ENCODE results near the gene WDR86.

WDR86 gene

DNA sequence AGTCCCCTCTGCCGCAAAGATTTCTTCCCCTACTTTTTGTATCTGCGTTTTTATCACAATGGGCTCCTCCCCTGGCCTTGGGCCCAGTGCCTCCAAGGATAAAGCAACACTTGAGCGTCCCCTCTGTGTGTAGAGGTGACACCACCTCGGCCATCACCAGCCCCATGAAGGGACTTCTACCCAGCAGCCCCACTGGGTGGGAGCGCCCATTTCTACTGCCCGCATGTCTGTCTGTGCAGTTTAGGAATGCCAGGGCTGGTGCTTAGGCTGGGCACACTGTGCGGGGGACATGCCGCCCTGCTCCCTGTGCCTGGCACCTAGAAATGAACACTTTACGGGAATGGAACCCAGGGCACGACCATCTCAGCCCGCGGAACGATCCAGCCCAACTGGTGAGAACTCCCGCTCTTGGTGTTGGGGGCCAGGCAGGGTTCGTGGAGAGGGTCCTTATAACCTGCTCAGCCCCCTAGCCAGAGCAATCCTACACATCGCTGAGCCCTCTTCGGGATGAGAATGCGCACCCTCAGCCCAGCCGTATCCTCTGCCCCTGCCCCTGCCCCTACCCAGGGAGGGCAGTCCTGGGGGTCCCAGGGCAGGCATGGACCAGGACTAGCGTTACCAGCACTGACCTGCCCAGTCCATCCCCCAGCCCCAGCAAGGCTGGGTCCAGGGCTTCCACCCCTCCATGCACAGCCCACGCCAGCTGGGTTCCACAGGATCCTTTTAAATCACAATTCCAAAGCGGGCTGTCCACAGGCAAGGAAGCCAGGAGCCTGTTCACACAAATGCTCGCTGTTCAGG, 17.3 kb upstream of the WDR86 start:
- Histone ChIP-seq H3K9ac (ENCODE audit: insufficient read length) (no peak overlapping the region), H3K27ac (no peak overlapping the region), H3K9me3 (ENCODE audit: low read depth, low read length) (no peaks in the 10 kb centered on the region), H3K36me3 (ENCODE audit: insufficient read depth, low read length) (no peaks in the 10 kb centered on the region), H3K4me3 (no peak overlapping the region)
- TF ChIP-seq POLR2AphosphoS5 (IDR thresholded peaks at IDR 0.05; ENCODE audit: borderline replicate concordance, low read depth, low read length), result no peak
- no peak for TF ChIP-seq EZH2 (IDR thresholded peaks at IDR 0.05)
- no peak for TF ChIP-seq FOXP2 (optimal IDR thresholded peaks at IDR 0.05; ENCODE audit: control extremely low read depth, extremely low read length, insufficient read depth)
- DNase-seq (ENCODE audit: low read depth, low spot score), result no peak

DNA sequence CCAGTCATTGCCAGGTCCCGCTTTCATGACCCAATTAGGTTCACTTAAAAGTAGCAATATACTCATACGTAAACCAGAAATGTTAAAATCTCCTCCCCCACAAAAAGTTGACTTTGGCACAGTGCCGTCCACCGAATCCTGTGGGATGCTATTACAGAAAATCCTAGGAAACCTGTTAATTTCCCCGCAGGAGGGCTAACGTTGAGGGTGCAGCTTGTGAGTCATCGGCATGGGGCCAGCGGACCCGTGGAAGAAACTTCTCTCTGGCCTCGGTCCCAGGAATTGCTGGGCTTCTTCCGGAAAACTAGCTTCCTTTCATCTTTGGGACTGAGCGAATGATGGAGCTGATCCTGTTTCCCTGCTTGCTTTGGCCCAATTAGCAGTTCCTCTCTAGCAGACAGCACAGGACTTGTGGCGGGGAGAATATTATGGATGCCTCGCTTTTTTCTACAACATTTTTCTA, 16.6 kb upstream of the WDR86 start:
- H3K9ac ChIP-seq (ENCODE audit: insufficient read length), result no peak overlapping the region
- H3K9me3 ChIP-seq (ENCODE audit: low read depth, low read length), result no peaks in the 10 kb centered on the region
- H3K27ac ChIP-seq, result no peak overlapping the region
- no peak overlapping the region for H3K4me3 ChIP-seq
- TF ChIP-seq POLR2AphosphoS5 (IDR thresholded peaks at IDR 0.05; ENCODE audit: borderline replicate concordance, low read depth, low read length), result no peak
- TF ChIP-seq EZH2 (IDR thresholded peaks at IDR 0.05), result no peak
- no peak for TF ChIP-seq FOXP2 (optimal IDR thresholded peaks at IDR 0.05; ENCODE audit: control extremely low read depth, extremely low read length, insufficient read depth)
- no peaks in the 10 kb centered on the region for H3K36me3 ChIP-seq (ENCODE audit: insufficient read depth, low read length)
- DNase-seq (ENCODE audit: low read depth, low spot score), result no peak

DNA sequence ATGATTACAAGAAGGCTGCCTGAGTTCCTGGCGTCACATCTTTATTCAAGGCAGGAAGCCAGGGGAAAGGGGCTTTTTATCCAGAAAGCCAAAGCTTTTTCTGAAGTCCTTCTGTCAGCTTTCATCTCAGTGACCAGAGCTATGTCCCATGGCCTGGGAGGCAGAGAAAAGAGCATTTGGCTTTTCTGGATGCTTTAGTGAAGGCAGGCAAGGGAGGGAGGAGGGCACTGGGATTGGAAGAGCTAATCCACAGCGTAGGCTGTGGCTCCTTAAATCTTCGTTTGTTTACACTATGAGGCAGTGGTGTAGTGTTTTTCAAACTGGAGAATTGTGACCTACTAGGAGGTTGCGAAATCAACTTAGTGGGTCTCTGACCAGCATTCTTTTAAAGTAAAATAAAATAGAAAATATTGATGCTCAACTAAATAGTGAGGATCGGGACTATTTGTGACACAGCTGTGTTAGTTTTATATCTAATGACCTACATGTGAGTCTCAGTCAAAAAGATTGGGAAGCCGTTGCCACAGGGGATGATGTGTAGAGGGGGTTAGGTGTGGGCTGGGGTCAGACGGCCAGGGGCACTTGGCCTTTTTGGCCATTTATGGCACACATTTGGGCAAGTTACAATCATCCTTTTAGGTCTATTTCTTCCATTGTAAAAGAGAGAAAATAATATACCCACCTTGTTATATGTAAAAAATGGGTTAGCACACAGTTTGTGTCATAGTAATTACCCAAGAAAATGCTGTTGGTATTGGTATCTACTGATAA, 16.0 kb upstream of the WDR86 start:
- Histone ChIP-seq H3K4me3 (no peak overlapping the region), H3K9ac (ENCODE audit: insufficient read length) (no peak overlapping the region), H3K36me3 (ENCODE audit: insufficient read depth, low read length) (no peaks in the 10 kb centered on the region), H3K27ac (no peak overlapping the region), H3K9me3 (ENCODE audit: low read depth, low read length) (no peaks in the 10 kb centered on the region)
- no peak for TF ChIP-seq POLR2AphosphoS5 (IDR thresholded peaks at IDR 0.05; ENCODE audit: borderline replicate concordance, low read depth, low read length)
- no peak for TF ChIP-seq FOXP2 (optimal IDR thresholded peaks at IDR 0.05; ENCODE audit: control extremely low read depth, extremely low read length, insufficient read depth)
- no peak for TF ChIP-seq EZH2 (IDR thresholded peaks at IDR 0.05)
- DNase-seq (ENCODE audit: low read depth, low spot score), result no peak

DNA sequence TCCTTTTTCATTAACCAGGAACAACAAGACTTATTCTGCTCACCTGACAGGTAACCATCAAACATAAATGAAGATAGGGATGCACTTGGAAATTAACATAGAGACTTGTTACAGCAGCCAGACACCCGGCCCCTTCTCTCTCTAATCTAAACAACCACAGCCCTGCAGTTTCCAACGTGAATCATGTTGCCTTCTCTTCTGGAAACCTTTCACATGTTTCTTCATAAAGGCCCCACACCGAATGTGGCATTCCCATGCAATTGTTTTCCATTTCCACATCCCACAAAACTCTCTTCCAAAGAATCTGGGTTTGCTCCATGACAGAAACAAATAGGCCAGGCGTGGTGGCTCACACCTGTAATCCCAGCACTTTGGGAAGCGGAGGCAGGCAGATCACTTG, 15.0 kb upstream of the WDR86 start:
- no peak overlapping the region for H3K9ac ChIP-seq (ENCODE audit: insufficient read length)
- H3K27ac ChIP-seq, result no peak overlapping the region
- H3K36me3 ChIP-seq (ENCODE audit: insufficient read depth, low read length), result no peaks in the 10 kb centered on the region
- DNase-seq (ENCODE audit: low read depth, low spot score), result no peak
- no peak for TF ChIP-seq POLR2AphosphoS5 (IDR thresholded peaks at IDR 0.05; ENCODE audit: borderline replicate concordance, low read depth, low read length)
- no peak for TF ChIP-seq FOXP2 (optimal IDR thresholded peaks at IDR 0.05; ENCODE audit: control extremely low read depth, extremely low read length, insufficient read depth)
- no peak for TF ChIP-seq EZH2 (IDR thresholded peaks at IDR 0.05)
- H3K4me3 ChIP-seq, result no peak overlapping the region
- no peaks in the 10 kb centered on the region for H3K9me3 ChIP-seq (ENCODE audit: low read depth, low read length)

DNA sequence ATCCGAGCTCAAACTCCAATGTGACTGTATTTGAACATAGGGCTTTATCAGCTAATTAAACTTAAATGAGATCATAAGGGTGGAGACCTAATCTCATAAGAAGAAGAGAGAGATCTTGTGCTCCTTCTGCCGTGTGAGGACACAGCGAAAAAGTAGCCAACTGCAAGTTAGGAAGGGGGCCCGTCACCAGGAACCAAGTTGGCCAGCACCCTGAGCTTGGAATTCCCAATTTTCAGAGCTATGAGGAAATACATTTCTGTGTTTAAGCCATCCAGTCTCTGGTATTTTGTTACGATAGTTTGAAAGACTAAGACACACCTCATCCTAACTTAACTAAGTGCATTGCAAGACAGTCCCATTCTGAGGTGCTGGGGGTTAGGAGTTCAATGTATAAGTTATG, 14.1 kb upstream of the WDR86 start:
- no peak for TF ChIP-seq FOXP2 (optimal IDR thresholded peaks at IDR 0.05; ENCODE audit: control extremely low read depth, extremely low read length, insufficient read depth)
- TF ChIP-seq POLR2AphosphoS5 (IDR thresholded peaks at IDR 0.05; ENCODE audit: borderline replicate concordance, low read depth, low read length), result no peak
- no peak for TF ChIP-seq EZH2 (IDR thresholded peaks at IDR 0.05)
- Histone ChIP-seq H3K27ac (no peak overlapping the region), H3K4me3 (no peak overlapping the region), H3K9ac (ENCODE audit: insufficient read length) (no peak overlapping the region), H3K36me3 (ENCODE audit: insufficient read depth, low read length) (no peaks in the 10 kb centered on the region), H3K9me3 (ENCODE audit: low read depth, low read length) (no peaks in the 10 kb centered on the region)
- no peak for DNase-seq (ENCODE audit: low read depth, low spot score)

DNA sequence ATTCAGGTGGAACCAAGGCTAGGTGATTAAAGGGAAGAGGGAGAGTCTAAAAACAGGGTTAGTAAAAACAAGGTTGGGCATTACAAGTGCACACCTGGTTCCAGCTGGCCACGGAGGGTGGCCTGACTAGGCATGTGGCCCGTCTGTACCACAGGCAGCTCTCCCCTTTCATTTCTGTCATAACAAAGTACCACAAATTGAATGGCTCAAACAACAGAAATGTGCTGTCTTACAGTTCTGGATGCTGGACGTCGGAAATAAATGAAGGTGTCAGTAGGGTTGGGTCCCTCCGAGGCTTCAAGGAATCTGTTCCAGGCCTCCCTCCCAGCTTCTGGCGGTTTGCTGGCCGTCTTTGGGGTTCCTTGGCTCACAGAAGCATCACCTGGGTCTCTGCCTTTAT, 13.4 kb upstream of the WDR86 start:
- no peak for TF ChIP-seq POLR2AphosphoS5 (IDR thresholded peaks at IDR 0.05; ENCODE audit: borderline replicate concordance, low read depth, low read length)
- no peak for TF ChIP-seq FOXP2 (optimal IDR thresholded peaks at IDR 0.05; ENCODE audit: control extremely low read depth, extremely low read length, insufficient read depth)
- TF ChIP-seq EZH2 (IDR thresholded peaks at IDR 0.05), result no peak
- Histone ChIP-seq H3K9me3 (ENCODE audit: low read depth, low read length) (no peaks in the 10 kb centered on the region), H3K27ac (no peak overlapping the region), H3K9ac (ENCODE audit: insufficient read length) (no peak overlapping the region), H3K4me3 (no peak overlapping the region), H3K36me3 (ENCODE audit: insufficient read depth, low read length) (no peaks in the 10 kb centered on the region)
- DNase-seq (ENCODE audit: low read depth, low spot score), result no peak

DNA sequence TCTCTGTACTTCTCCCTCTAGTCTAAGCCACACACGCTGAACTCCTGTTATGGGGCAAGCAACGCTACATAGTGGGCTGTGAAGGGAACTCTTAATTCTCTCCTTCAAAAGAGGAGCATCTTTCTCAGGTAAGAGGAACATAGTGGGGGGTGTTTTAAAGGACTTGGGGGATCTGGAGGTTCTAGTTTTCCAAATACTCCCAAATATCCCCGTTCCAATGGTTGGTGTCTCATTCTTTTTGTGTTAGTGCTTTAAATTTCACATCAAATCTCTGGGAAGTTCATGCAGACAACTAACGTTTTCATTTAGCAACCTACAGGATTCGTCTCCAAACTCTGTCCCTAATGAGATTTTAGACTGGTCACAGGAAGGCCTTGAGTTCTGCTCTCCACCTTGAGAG, 12.4 kb upstream of the WDR86 start:
- Histone ChIP-seq H3K4me3 (no peak overlapping the region), H3K36me3 (ENCODE audit: insufficient read depth, low read length) (no peaks in the 10 kb centered on the region), H3K9me3 (ENCODE audit: low read depth, low read length) (no peaks in the 10 kb centered on the region), H3K9ac (ENCODE audit: insufficient read length) (no peak overlapping the region), H3K27ac (no peak overlapping the region)
- no peak for DNase-seq (ENCODE audit: low read depth, low spot score)
- TF ChIP-seq FOXP2 (optimal IDR thresholded peaks at IDR 0.05; ENCODE audit: control extremely low read depth, extremely low read length, insufficient read depth) (no peak), EZH2 (IDR thresholded peaks at IDR 0.05) (no peak), POLR2AphosphoS5 (IDR thresholded peaks at IDR 0.05; ENCODE audit: borderline replicate concordance, low read depth, low read length) (no peak)

DNA sequence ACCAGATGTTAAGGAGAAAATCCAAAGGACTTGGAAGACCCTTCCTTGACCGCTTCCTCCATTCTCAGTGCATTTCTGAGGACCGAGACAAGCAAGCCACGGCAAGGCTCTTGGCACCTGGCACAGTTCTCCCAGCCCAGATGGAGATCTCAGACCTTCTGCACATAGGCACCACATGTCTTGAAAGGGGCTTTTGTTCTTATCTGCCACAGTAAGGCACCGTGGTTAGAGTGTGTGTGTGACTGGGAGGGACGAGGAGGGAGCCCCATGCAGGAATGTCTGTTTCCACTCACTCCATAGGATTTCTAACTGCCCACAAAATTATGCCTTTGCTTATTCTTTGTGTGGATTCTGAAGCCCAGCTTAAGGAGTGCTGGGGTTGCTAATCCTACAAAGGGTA, 10.3 kb upstream of the WDR86 start:
- Histone ChIP-seq H3K36me3 (ENCODE audit: insufficient read depth, low read length) (no peaks in the 10 kb centered on the region), H3K27ac (no peak overlapping the region), H3K4me3 (no peak overlapping the region), H3K9me3 (ENCODE audit: low read depth, low read length) (no peaks in the 10 kb centered on the region), H3K9ac (ENCODE audit: insufficient read length) (no peak overlapping the region)
- TF ChIP-seq FOXP2 (optimal IDR thresholded peaks at IDR 0.05; ENCODE audit: control extremely low read depth, extremely low read length, insufficient read depth), result no peak
- TF ChIP-seq EZH2 (IDR thresholded peaks at IDR 0.05), result no peak
- no peak for TF ChIP-seq POLR2AphosphoS5 (IDR thresholded peaks at IDR 0.05; ENCODE audit: borderline replicate concordance, low read depth, low read length)
- no peak for DNase-seq (ENCODE audit: low read depth, low spot score)

All from SK-N-MC (cell line).